ENCODE measurements around the gene FRMD5. TPM values are rescaled to one million over a fixed set of nuclear protein-coding genes. Genes with fewer than 3 reads are reported as not detected.

FRMD5 gene
- total RNA-seq, 1 experiment from 2014 or later = 17.4 TPM

- no peaks in the 10 kb centered on the region for H3K9me3 ChIP-seq
- Mint-ChIP-seq H3K27ac (ENCODE audit: unreplicated experiment) (no peak overlapping the region), H3K27me3 (ENCODE audit: insufficient read depth, unreplicated experiment) (no peaks in the 10 kb centered on the region), H3K4me3 (ENCODE audit: unreplicated experiment) (no peak overlapping the region), H3K36me3 (ENCODE audit: insufficient read depth, unreplicated experiment) (no peaks in the 10 kb centered on the region), H3K9me3 (ENCODE audit: unreplicated experiment) (no peaks in the 10 kb centered on the region), H3K4me1 (ENCODE audit: low read depth, unreplicated experiment) (peaks cover 6% of the 10 kb centered on the region)
- BruUV-seq (replicated peaks) = no TSS peak
- no peaks in the 10 kb centered on the region for H3K36me3 ChIP-seq (ENCODE audit: control insufficient read depth, insufficient read depth, low read length)
- peaks cover 8% of the 10 kb centered on the region for H3K4me1 ChIP-seq
- intact Hi-C loops (cut with micrococcal nuclease; ENCODE audit: unreplicated experiment) = no loop called here
- ChIA-PET POLR2A (no interaction called here), CTCF (no interaction called here)
- H3K4me3 ChIP-seq (ENCODE audit: low read depth, low read length) = no peak overlapping the region
- no peaks in the 10 kb centered on the region for H3K27me3 ChIP-seq (replicated peaks; ENCODE audit: control insufficient read depth, insufficient read depth, low read length)
- no peak for DNase-seq
- no peak for TF ChIP-seq CTCF (IDR thresholded peaks at IDR 0.05; ENCODE audit: insufficient read depth in 1 of 2, low read depth in 1 of 2, low read length in 1 of 2, severe bottlenecking in 1 of 2, unreplicated experiment in 1 of 2)
Observed at GRCh38 chr15:44215594-44215993, 20.5 kb upstream of the FRMD5 start.

- BruUV-seq (replicated peaks) = no TSS peak
- CTCF ChIA-PET = no interaction called here
Observed at GRCh38 chr15:44208956-44209355, 13.9 kb upstream of the FRMD5 start.

GRCh38 chr15:44207643-44208042 is 12.6 kb upstream of the FRMD5 start:
- intact Hi-C loops (cut with micrococcal nuclease; ENCODE audit: unreplicated experiment) = no loop called here
- H3K36me3 ChIP-seq (ENCODE audit: control insufficient read depth, insufficient read depth, low read length) = no peaks in the 10 kb centered on the region
- no peak overlapping the region for H3K4me3 Mint-ChIP-seq (ENCODE audit: unreplicated experiment)
- H3K9me3 Mint-ChIP-seq (ENCODE audit: unreplicated experiment) = no peaks in the 10 kb centered on the region
- no peak for DNase-seq
- CTCF ChIA-PET = no interaction called here
- H3K27me3 ChIP-seq (replicated peaks; ENCODE audit: control insufficient read depth, insufficient read depth, low read length) = no peaks in the 10 kb centered on the region
- peaks cover 5% of the 10 kb centered on the region; the same call in 1 of the 2 replicates for H3K4me1 ChIP-seq
- no peaks in the 10 kb centered on the region for H3K36me3 Mint-ChIP-seq (ENCODE audit: insufficient read depth, unreplicated experiment)
- POLR2A ChIA-PET = interaction anchor here (0.6 kb wide), 1 partner anchor 16 kb away, joined by 6 read pairs; no protein-coding TSS in a partner anchor
- no TSS peak for BruUV-seq (replicated peaks)
- no peak overlapping the region for H3K27ac Mint-ChIP-seq (ENCODE audit: unreplicated experiment)
- no peaks in the 10 kb centered on the region for H3K9me3 ChIP-seq
- no peak for TF ChIP-seq CTCF (IDR thresholded peaks at IDR 0.05; ENCODE audit: insufficient read depth in 1 of 2, low read depth in 1 of 2, low read length in 1 of 2, severe bottlenecking in 1 of 2, unreplicated experiment in 1 of 2)
- no peak overlapping the region for H3K4me3 ChIP-seq (ENCODE audit: low read depth, low read length)
- H3K27me3 Mint-ChIP-seq (ENCODE audit: insufficient read depth, unreplicated experiment) = no peaks in the 10 kb centered on the region
- H3K4me1 Mint-ChIP-seq (ENCODE audit: low read depth, unreplicated experiment) = no peaks in the 10 kb centered on the region

More at GRCh38 chr15:44208956-44209355, 13.9 kb upstream of the FRMD5 start:
- intact Hi-C loops (cut with micrococcal nuclease; ENCODE audit: unreplicated experiment) = no loop called here
- Mint-ChIP-seq H3K4me3 (ENCODE audit: unreplicated experiment) (no peak overlapping the region), H3K36me3 (ENCODE audit: insufficient read depth, unreplicated experiment) (no peaks in the 10 kb centered on the region), H3K4me1 (ENCODE audit: low read depth, unreplicated experiment) (no peaks in the 10 kb centered on the region), H3K9me3 (ENCODE audit: unreplicated experiment) (no peaks in the 10 kb centered on the region), H3K27me3 (ENCODE audit: insufficient read depth, unreplicated experiment) (no peaks in the 10 kb centered on the region), H3K27ac (ENCODE audit: unreplicated experiment) (no peak overlapping the region)
- H3K4me3 ChIP-seq (ENCODE audit: low read depth, low read length) = no peak overlapping the region
- H3K36me3 ChIP-seq (ENCODE audit: control insufficient read depth, insufficient read depth, low read length) = no peaks in the 10 kb centered on the region
- no peak for DNase-seq
- H3K27me3 ChIP-seq (replicated peaks; ENCODE audit: control insufficient read depth, insufficient read depth, low read length) = no peaks in the 10 kb centered on the region
- no peak for TF ChIP-seq CTCF (IDR thresholded peaks at IDR 0.05; ENCODE audit: insufficient read depth in 1 of 2, low read depth in 1 of 2, low read length in 1 of 2, severe bottlenecking in 1 of 2, unreplicated experiment in 1 of 2)
- H3K4me1 ChIP-seq = peaks cover 5% of the 10 kb centered on the region; the same call in 1 of the 2 replicates
- POLR2A ChIA-PET = no interaction called here
- H3K9me3 ChIP-seq = no peaks in the 10 kb centered on the region
